ENCODE data around the gene PLEKHA3. TPM values are rescaled to one million over a fixed set of nuclear protein-coding genes. Genes with fewer than 3 reads are reported as not detected.
A peak's percentile ranks its signal among the peaks of the same experiment; 100 is the strongest.

The PLEKHA3 gene
- polyA plus RNA-seq, 10 donors, result 12.1 to 20.8 (median 16.6) TPM

GRCh38 chr2:178477443-178478129 lies 2.7 kb upstream of the PLEKHA3 start:
- DNase-seq, result peak; percentile 29 to 75 (median 34)

DNA sequence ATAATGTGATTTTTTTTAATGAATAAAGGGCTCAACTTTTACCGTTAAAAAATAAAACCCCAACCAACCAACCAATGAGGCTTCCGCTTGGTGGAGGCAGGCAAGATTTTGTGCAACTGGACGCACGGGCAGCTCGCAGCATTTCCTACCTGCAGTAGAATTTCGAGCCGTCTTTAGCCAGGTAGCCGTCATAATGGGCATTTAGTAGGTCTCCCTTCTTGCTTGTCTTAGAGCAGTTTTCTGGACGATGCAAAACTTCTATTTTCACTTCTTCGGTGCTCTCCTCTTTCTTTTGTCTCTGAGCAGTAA lies 2.2 kb upstream of the PLEKHA3 start:
- DNase-seq, result peak in 1 of 3 donors; percentile 29

- peak; percentile 87 to 97 (median 94) for DNase-seq
Observed at GRCh38 chr2:178478439-178479274, 1.6 kb upstream of the PLEKHA3 start, which contains the start of gene FKBP7. Gene FKBP7 (minus strand): TSS chr2:178478600. CDS start chr2:178478499, 101 bp downstream.

DNA sequence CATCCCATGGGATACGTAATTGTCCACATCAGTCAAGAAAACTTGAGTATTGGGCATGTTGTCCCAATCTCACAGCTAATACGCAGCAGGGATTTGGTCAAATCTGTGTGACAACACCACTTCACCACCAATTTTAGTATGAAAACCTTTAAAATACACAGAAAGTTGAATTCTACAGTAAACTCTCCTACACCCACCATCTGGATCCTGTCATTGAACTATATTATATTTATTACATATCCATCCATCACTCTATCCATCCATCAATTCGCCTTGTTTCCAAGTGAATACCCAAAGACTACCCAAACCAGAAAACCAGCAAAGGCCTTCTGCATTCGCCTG lies 1.0 kb upstream of the PLEKHA3 start:
- DNase-seq, result no peak

DNA sequence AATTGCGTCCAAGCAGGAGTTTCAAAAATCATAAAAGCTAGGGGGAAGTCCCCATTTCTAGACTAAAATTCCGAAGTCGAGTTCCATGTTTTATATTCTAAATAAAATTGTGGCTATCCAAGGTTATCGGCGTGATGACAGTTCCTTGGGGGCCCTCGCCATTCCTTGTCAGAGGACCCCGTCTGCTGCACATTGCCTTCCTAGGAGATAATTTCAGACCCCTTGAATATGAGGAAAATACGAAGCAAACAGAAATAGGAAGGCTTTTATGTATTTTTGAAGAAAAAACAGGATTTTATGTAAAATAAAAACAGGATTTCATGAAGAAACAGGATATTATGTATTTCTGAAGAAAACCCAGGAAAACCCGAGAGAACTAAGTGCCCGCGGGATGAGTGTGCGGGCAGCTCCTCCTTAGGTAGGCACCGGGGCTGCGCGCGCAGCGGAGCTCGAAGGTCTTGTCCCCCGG lies 465 bp upstream of the PLEKHA3 start:
- peak in 1 of 3 donors; percentile 24 for DNase-seq

DNA sequence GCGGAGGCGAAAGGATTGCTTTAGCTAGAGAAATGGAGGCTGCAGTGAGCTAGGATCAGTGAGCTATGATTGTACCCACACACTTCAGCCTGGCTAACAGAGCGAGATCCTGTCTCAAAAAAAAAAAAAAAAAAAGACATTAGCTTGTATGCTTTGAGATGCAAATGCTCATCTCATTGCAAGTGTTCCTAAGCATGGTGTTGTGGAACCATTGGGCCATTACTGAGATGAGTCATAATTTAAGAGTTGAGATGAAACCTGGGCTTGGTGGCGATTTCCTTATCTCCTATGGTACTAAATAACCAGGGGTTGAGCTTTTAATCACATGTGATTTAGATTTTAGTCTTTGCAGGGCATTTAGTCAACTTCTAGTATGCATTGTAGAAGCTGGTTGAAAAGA lies 2.2 kb downstream of the PLEKHA3 start:
- no peak for DNase-seq

- peak; percentile 11 to 21 (median 18) for DNase-seq
Observed at GRCh38 chr2:178484245-178485041, 4.2 kb downstream of the PLEKHA3 start.

DNA sequence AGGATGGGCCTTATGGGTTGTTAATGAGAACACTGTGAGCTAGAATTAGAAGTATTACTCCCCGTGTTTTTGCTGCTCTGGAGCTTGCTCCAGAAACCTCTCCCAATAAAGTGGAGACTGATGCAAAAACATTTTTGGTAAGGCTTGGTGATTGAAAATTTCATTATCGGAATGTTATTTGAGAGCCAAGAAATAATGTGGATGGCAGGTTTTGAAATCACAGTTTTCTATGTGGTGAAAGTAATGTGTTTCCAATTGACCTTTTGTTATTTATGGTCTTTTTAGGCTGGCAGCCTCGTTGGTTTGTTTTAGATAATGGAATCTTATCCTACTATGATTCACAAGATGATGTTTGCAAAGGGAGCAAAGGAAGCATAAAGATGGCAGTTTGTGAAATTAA lies 5.1 kb downstream of the PLEKHA3 start:
- DNase-seq, result no peak

DNA sequence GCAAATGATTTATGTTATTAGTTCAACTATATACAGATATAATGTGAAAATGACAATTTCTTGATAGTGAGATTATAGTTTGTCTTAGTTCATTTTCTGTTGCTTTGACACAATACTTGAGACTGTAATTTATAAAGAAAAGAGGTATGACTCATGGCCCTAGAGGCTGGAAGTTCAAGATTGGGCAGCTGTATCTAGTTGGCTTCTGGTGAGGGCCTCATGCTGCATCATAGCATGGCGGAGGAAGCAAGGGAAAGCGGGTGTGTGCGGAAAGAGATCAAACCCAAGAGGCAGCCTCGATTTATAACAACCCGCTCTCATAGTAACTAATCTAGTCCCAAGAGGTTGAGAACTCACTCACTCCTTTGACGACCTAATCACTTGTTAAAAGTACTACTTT lies 11.4 kb downstream of the PLEKHA3 start:
- no peak for DNase-seq

DNA sequence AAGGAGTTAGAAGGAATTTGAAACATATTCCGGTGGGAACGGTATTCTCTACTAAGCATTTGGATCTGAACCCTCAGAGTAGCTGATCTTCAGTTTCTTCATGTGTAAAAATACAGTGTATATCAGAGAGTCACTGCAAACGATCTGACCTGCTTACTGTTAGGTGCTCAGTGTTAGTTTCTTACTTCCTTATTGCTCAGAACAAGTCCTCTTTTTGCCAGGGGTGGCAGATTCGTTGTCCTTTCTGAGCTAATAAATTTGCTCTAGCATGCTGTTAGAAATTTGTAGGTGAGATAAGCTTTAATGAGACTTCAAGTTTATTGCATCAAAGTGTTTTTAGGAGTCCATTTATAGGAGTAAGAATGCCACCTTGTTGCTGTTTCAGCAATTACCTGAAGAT lies 15.8 kb downstream of the PLEKHA3 start:
- DNase-seq, result no peak

DNA sequence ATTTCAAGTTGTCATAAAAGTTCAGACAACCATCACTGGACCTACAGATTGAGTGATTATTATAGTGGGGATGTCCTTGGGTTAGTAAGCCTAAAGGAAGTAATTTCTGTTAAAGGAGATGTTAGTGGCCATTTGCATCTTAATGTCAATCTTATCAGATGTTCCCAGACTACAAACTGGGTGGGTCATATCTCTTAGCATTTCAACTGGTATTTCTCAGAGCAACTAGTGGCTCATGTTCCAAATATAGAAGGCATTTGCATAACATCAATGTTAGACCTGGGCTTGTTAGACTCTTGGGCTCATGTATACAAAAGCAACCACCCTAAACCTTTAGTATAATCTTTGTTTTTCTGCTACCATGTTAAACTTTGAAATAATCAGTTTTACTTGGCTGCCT lies 17.9 kb downstream of the PLEKHA3 start:
- DNase-seq, result no peak

DNA sequence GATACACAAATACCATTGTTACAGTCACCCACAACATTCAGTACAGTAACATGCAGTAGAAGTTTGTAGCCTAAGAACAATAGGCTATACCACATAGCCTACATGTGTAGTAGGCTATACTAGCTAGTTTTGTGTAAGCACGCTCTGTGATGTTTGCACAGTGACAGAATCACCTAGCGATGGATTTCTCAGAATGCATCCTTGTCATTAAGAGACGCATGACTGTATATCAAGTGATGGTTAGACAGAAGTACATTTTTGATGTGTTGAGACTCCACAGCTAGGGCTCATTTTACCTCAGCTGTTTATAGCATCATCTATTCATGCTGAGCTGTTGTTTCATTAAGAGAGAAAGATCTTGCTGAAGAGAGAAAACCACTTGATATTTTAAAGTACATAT lies 19.4 kb downstream of the PLEKHA3 start:
- no peak for DNase-seq

GRCh38 chr2:178502751-178503150 lies 22.5 kb downstream of the PLEKHA3 start:
- no peak for DNase-seq

DNA sequence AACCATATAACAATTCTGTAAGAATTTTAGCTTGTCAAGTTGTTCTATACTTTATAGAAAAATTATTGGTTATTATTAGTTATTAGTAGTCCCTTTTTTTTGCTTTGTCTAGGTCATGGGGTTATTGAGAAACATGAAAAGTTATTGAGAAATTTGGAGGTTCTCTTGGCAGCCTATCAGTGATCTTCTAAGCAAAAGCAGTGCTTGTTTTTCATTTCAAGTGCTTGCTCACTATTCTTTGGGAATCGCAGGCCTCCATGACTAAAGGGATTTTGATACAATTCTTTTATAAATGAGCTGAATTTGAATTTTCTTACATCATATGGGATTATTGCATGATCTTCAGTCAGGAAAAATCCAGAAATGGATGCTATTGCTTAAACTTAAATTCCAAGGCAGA lies 25.8 kb downstream of the PLEKHA3 start:
- DNase-seq, result no peak

- DNase-seq, result no peak
Observed at GRCh38 chr2:178506524-178506923, 26.3 kb downstream of the PLEKHA3 start.

- DNase-seq, result no peak
Observed at GRCh38 chr2:178506949-178507348, 26.7 kb downstream of the PLEKHA3 start.

DNA sequence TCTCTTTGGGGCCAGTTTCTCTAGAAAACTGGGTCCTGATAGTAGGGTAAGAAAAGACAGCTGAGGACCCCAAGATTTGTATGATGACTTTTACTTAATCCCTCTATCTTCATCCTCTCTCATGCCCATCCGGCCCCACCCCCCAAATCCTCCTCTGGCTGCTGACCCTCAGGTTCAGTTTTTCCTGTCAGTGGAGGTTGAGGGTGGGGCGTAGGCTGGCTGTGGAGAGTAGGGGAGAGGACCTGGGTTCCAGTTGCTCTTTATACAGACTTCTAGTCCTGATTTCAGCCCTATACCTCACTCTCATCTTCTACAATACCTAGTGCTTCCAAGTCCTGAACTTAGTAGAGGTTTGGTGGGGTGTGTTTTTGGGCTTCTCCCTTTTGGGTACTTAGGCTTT lies 28.4 kb downstream of the PLEKHA3 start:
- DNase-seq, result no peak

DNA sequence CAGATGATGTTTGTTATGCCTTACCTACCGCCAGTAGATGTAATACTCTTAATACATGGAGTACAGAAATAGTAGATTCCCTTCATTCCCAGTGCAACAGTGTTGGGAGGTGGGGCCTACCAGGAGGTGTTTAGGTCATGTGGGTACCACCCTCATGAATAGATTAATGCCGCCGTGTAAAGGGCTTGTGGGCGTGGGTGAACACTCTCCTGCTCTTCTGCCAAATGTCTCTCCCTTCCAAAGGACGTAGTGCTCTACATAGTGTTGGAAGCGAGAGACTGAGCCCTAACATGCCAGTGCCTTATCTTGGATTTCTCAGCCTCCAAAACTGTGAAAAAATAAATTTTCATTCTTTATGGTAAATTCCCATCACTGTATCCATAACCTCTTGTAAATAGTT lies 30.1 kb downstream of the PLEKHA3 start:
- DNase-seq, result no peak

GRCh38 chr2:178512484-178512883 lies 32.2 kb downstream of the PLEKHA3 start:
- DNase-seq, result no peak

- no peak for DNase-seq
Observed at GRCh38 chr2:178513876-178514275, 33.6 kb downstream of the PLEKHA3 start.

DNA sequence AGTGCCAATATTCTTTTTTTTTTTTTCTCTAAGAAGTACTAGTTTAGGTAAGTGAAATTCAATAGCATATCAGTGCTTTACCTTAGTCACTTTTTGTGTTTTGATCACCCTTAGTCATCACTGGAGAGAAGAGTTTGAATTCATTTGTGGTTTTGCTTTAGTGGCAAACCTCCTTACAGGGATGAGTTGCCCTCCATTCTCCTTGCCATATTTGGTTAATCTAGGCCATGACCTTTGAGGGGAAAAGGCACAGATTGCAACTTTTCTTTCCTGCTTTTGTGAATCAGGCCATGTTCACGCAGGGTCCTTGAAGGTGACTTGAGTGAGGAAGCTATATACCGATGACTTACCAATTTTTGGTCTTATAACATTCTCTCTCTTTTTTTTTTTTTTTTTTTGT lies 34.4 kb downstream of the PLEKHA3 start:
- peak in 1 of 3 donors; percentile 47 for DNase-seq

GRCh38 chr2:178517496-178517895 lies 37.2 kb downstream of the PLEKHA3 start:
- no peak for DNase-seq

All from muscle of back (tissue), 11 donors.